ENCODE results near the gene RBFOX2.
A peak's percentile ranks its signal among the peaks of the same experiment; 100 is the strongest.
"Not testable (repeated sequence)": the region's sequence is repeated elsewhere in the genome, so short reads cannot be mapped to it uniquely, and the experiment has no call there.

RBFOX2 gene

GRCh38 chr22:36026741-36027140 is 1.9 kb downstream of the RBFOX2 start:
- no peaks in the 10 kb centered on the region for H3K9me3 ChIP-seq (ENCODE audit: control insufficient read depth in 1 of 2, low read length in 2 of 2)
- peak overlapping the region; percentile 26 for H3K27ac ChIP-seq (ENCODE audit: low read depth, low read length)
- H3K9ac ChIP-seq (ENCODE audit: low read depth in 1 of 2, low read length in 2 of 2), result peak overlapping the region in 1 of 2 donors; percentile 80
- H3K4me1 ChIP-seq (ENCODE audit: control insufficient read depth in 1 of 2, insufficient read depth in 2 of 2, low read length in 2 of 2), result peaks cover 23% of the 10 kb centered on the region in 2 donors
- no peaks in the 10 kb centered on the region for H3K36me3 ChIP-seq (ENCODE audit: control insufficient read depth in 1 of 2, insufficient read depth in 2 of 2, low read length in 2 of 2)
- H3K4me3 ChIP-seq (ENCODE audit: low read depth in 1 of 2, low read length in 2 of 2), result peak overlapping the region; percentile 80 to 89
- H3K27me3 ChIP-seq (ENCODE audit: control insufficient read depth in 1 of 2, insufficient read depth in 2 of 2, low read length in 2 of 2), result no peaks in the 10 kb centered on the region

- Histone ChIP-seq H3K36me3 (ENCODE audit: control insufficient read depth in 1 of 2, insufficient read depth in 2 of 2, low read length in 2 of 2) (no peaks in the 10 kb centered on the region), H3K27me3 (ENCODE audit: control insufficient read depth in 1 of 2, insufficient read depth in 2 of 2, low read length in 2 of 2) (no peaks in the 10 kb centered on the region), H3K9ac (ENCODE audit: low read depth in 1 of 2, low read length in 2 of 2) (no peak overlapping the region), H3K9me3 (ENCODE audit: control insufficient read depth in 1 of 2, low read length in 2 of 2) (no peaks in the 10 kb centered on the region), H3K4me3 (ENCODE audit: low read depth in 1 of 2, low read length in 2 of 2) (no peak overlapping the region), H3K4me1 (ENCODE audit: control insufficient read depth in 1 of 2, insufficient read depth in 2 of 2, low read length in 2 of 2) (peaks cover 18 to 27% of the 10 kb centered on the region in 2 donors), H3K27ac (ENCODE audit: low read depth, low read length) (no peak overlapping the region)
These were observed 5.9 kb downstream of the RBFOX2 start for GRCh38 chr22:36022697-36023096.

- Histone ChIP-seq H3K4me1 (ENCODE audit: control insufficient read depth in 1 of 2, insufficient read depth in 2 of 2, low read length in 2 of 2) (peaks cover 13 to 27% of the 10 kb centered on the region in 2 donors), H3K36me3 (ENCODE audit: control insufficient read depth in 1 of 2, insufficient read depth in 2 of 2, low read length in 2 of 2) (no peaks in the 10 kb centered on the region), H3K9ac (ENCODE audit: low read depth in 1 of 2, low read length in 2 of 2) (no peak overlapping the region), H3K27me3 (ENCODE audit: control insufficient read depth in 1 of 2, insufficient read depth in 2 of 2, low read length in 2 of 2) (no peaks in the 10 kb centered on the region), H3K4me3 (ENCODE audit: low read depth in 1 of 2, low read length in 2 of 2) (no peak overlapping the region), H3K9me3 (ENCODE audit: control insufficient read depth in 1 of 2, low read length in 2 of 2) (no peaks in the 10 kb centered on the region), H3K27ac (ENCODE audit: low read depth, low read length) (peak overlapping the region; percentile 4)
These were observed 6.5 kb downstream of the RBFOX2 start for GRCh38 chr22:36022162-36022561.

- Histone ChIP-seq H3K36me3 (ENCODE audit: control insufficient read depth in 1 of 2, insufficient read depth in 2 of 2, low read length in 2 of 2) (no peaks in the 10 kb centered on the region), H3K4me1 (ENCODE audit: control insufficient read depth in 1 of 2, insufficient read depth in 2 of 2, low read length in 2 of 2) (peaks cover 10 to 24% of the 10 kb centered on the region in 2 donors)
These were observed 6.9 kb downstream of the RBFOX2 start for GRCh38 chr22:36021606-36022153.

GRCh38 chr22:36020865-36021264 is 7.8 kb downstream of the RBFOX2 start:
- H3K4me3 ChIP-seq (ENCODE audit: low read depth in 1 of 2, low read length in 2 of 2); H3K27ac ChIP-seq (ENCODE audit: low read depth, low read length); H3K9me3 ChIP-seq (ENCODE audit: control insufficient read depth in 1 of 2, low read length in 2 of 2); H3K9ac ChIP-seq (ENCODE audit: low read depth in 1 of 2, low read length in 2 of 2); H3K27me3 ChIP-seq (ENCODE audit: control insufficient read depth in 1 of 2, insufficient read depth in 2 of 2, low read length in 2 of 2); H3K36me3 ChIP-seq (ENCODE audit: control insufficient read depth in 1 of 2, insufficient read depth in 2 of 2, low read length in 2 of 2): not testable (repeated sequence)
- H3K4me1 ChIP-seq (ENCODE audit: control insufficient read depth in 1 of 2, insufficient read depth in 2 of 2, low read length in 2 of 2), result peaks cover 10 to 24% of the 10 kb centered on the region in 2 donors

More at GRCh38 chr22:36021606-36022153, 6.9 kb downstream of the RBFOX2 start:
- Histone ChIP-seq H3K9me3 (ENCODE audit: control insufficient read depth in 1 of 2, low read length in 2 of 2) (no peaks in the 10 kb centered on the region), H3K27me3 (ENCODE audit: control insufficient read depth in 1 of 2, insufficient read depth in 2 of 2, low read length in 2 of 2) (no peaks in the 10 kb centered on the region), H3K27ac (ENCODE audit: low read depth, low read length) (peak overlapping the region; percentile 4), H3K9ac (ENCODE audit: low read depth in 1 of 2, low read length in 2 of 2) (no peak overlapping the region), H3K4me3 (ENCODE audit: low read depth in 1 of 2, low read length in 2 of 2) (no peak overlapping the region)

GRCh38 chr22:36017651-36018091 is 11.0 kb downstream of the RBFOX2 start:
- no peak overlapping the region for H3K4me3 ChIP-seq (ENCODE audit: low read depth in 1 of 2, low read length in 2 of 2)
- H3K9ac ChIP-seq (ENCODE audit: low read depth in 1 of 2, low read length in 2 of 2), result no peak overlapping the region
- H3K36me3 ChIP-seq (ENCODE audit: control insufficient read depth in 1 of 2, insufficient read depth in 2 of 2, low read length in 2 of 2), result no peaks in the 10 kb centered on the region
- peaks cover 16 to 29% of the 10 kb centered on the region in 2 donors for H3K4me1 ChIP-seq (ENCODE audit: control insufficient read depth in 1 of 2, insufficient read depth in 2 of 2, low read length in 2 of 2)
- H3K27me3 ChIP-seq (ENCODE audit: control insufficient read depth in 1 of 2, insufficient read depth in 2 of 2, low read length in 2 of 2), result no peaks in the 10 kb centered on the region
- H3K9me3 ChIP-seq (ENCODE audit: control insufficient read depth in 1 of 2, low read length in 2 of 2), result no peaks in the 10 kb centered on the region
- H3K27ac ChIP-seq (ENCODE audit: low read depth, low read length), result no peak overlapping the region

- Histone ChIP-seq H3K9me3 (ENCODE audit: control insufficient read depth in 1 of 2, low read length in 2 of 2) (no peaks in the 10 kb centered on the region), H3K36me3 (ENCODE audit: control insufficient read depth in 1 of 2, insufficient read depth in 2 of 2, low read length in 2 of 2) (no peaks in the 10 kb centered on the region), H3K9ac (ENCODE audit: low read depth in 1 of 2, low read length in 2 of 2) (no peak overlapping the region), H3K27ac (ENCODE audit: low read depth, low read length) (no peak overlapping the region), H3K4me3 (ENCODE audit: low read depth in 1 of 2, low read length in 2 of 2) (no peak overlapping the region), H3K27me3 (ENCODE audit: control insufficient read depth in 1 of 2, insufficient read depth in 2 of 2, low read length in 2 of 2) (no peaks in the 10 kb centered on the region), H3K4me1 (ENCODE audit: control insufficient read depth in 1 of 2, insufficient read depth in 2 of 2, low read length in 2 of 2) (peaks cover 12 to 19% of the 10 kb centered on the region in 2 donors)
These were observed 11.9 kb downstream of the RBFOX2 start for GRCh38 chr22:36016684-36017083.

- Histone ChIP-seq H3K9ac (ENCODE audit: low read depth in 1 of 2, low read length in 2 of 2) (no peak overlapping the region), H3K4me1 (ENCODE audit: control insufficient read depth in 1 of 2, insufficient read depth in 2 of 2, low read length in 2 of 2) (peaks cover 12 to 16% of the 10 kb centered on the region in 2 donors), H3K36me3 (ENCODE audit: control insufficient read depth in 1 of 2, insufficient read depth in 2 of 2, low read length in 2 of 2) (no peaks in the 10 kb centered on the region), H3K4me3 (ENCODE audit: low read depth in 1 of 2, low read length in 2 of 2) (no peak overlapping the region), H3K27me3 (ENCODE audit: control insufficient read depth in 1 of 2, insufficient read depth in 2 of 2, low read length in 2 of 2) (no peaks in the 10 kb centered on the region), H3K9me3 (ENCODE audit: control insufficient read depth in 1 of 2, low read length in 2 of 2) (no peaks in the 10 kb centered on the region), H3K27ac (ENCODE audit: low read depth, low read length) (no peak overlapping the region)
These were observed 12.7 kb downstream of the RBFOX2 start for GRCh38 chr22:36015811-36016529.

DNA sequence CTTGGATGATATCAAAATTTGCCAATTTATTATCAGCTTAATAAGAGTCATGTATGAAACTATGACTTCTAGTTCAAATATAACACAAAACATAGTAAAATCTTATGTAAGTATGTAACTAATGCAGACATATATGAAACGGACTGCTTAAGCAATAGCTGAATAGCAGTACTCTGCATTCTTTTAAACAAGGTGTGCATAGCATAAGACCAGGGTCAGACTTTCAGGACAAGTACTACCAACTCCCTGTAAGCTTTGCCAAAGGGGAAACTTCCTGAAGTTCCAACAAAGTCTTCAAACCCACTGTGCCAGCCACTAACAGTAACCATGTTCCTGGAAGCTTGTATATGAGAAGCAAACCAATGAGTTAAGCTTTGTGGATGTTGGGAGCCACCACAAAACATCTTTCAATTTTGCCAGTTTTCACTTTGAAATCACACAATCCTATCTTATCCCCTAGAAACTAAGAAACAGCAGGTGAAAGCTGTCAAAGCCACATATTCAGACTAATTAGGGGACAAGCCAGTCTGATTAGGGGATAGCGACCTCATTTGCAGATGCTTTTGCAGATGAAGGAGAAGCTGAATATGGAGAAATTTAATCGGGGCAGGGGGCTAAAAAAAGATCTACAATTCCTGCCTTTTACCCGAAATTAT is 13.3 kb downstream of the RBFOX2 start:
- Histone ChIP-seq H3K9me3 (ENCODE audit: control insufficient read depth in 1 of 2, low read length in 2 of 2) (no peaks in the 10 kb centered on the region), H3K9ac (ENCODE audit: low read depth in 1 of 2, low read length in 2 of 2) (no peak overlapping the region), H3K4me1 (ENCODE audit: control insufficient read depth in 1 of 2, insufficient read depth in 2 of 2, low read length in 2 of 2) (peaks cover 12 to 16% of the 10 kb centered on the region in 2 donors), H3K4me3 (ENCODE audit: low read depth in 1 of 2, low read length in 2 of 2) (no peak overlapping the region), H3K27ac (ENCODE audit: low read depth, low read length) (no peak overlapping the region), H3K27me3 (ENCODE audit: control insufficient read depth in 1 of 2, insufficient read depth in 2 of 2, low read length in 2 of 2) (no peaks in the 10 kb centered on the region), H3K36me3 (ENCODE audit: control insufficient read depth in 1 of 2, insufficient read depth in 2 of 2, low read length in 2 of 2) (no peaks in the 10 kb centered on the region)

DNA sequence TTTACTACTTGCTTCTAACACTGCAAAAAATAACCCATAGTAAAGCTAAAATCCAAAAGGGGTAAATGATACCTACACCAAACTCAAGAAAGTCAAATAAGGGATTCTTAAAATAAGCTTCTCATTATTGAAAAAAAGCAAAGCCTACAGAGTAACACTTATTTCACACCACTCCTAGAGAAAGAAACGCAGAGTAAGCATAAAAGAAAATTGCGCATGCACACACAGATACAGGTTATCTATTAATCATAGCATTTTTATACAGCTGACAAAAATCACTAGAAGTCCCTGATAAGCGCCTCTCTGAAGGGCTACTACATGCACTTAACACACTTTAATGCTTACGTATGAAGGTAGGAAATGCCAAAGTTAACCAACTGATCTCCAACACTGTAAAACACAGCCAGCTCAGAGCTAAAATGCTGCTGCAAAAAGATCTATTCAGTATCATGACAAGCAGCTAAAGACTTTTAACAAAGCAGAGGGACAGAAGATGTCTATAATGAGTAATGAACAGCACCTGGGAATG is 14.0 kb downstream of the RBFOX2 start:
- H3K36me3 ChIP-seq (ENCODE audit: control insufficient read depth in 1 of 2, insufficient read depth in 2 of 2, low read length in 2 of 2), result no peaks in the 10 kb centered on the region
- H3K27ac ChIP-seq (ENCODE audit: low read depth, low read length), result no peak overlapping the region
- peaks cover 12 to 16% of the 10 kb centered on the region in 2 donors for H3K4me1 ChIP-seq (ENCODE audit: control insufficient read depth in 1 of 2, insufficient read depth in 2 of 2, low read length in 2 of 2)
- no peak overlapping the region for H3K4me3 ChIP-seq (ENCODE audit: low read depth in 1 of 2, low read length in 2 of 2)
- no peaks in the 10 kb centered on the region for H3K9me3 ChIP-seq (ENCODE audit: control insufficient read depth in 1 of 2, low read length in 2 of 2)
- no peak overlapping the region for H3K9ac ChIP-seq (ENCODE audit: low read depth in 1 of 2, low read length in 2 of 2)
- H3K27me3 ChIP-seq (ENCODE audit: control insufficient read depth in 1 of 2, insufficient read depth in 2 of 2, low read length in 2 of 2), result no peaks in the 10 kb centered on the region

Measured in duodenal mucosa (tissue), 2 donors.